GM13977 (cell line): Measurements from ENCODE around the gene SLC5A2.

Experiments used
- DNase-seq: peaks from one replicate; pipeline ENCODE4 v3.0.0; 2012; ENCODE audit warnings: low spot score
- in situ Hi-C: fragments of 300-500 bp; cut with MboI; formaldehyde crosslinking; loops from one replicate; pipeline ENCODE4 v1.12.0; 2022; ENCODE audit warnings: low sequenced_read_pairs, low pct_unique_long_range_greater_than_20kb, mixed read lengths, inconsistent platforms; ENCODE audit not compliant: unreplicated experiment
- TF ChIP-seq, protein P1 (sequence below): IDR thresholded peaks from 2 replicates; pipeline ENCODE4 v1.5.1; 2012; ENCODE audit warnings: mild to moderate bottlenecking, control low read depth; ENCODE audit not compliant: insufficient read depth; ENCODE audit errors: extremely low read depth, missing control alignments

Gene SLC5A2

DNA sequence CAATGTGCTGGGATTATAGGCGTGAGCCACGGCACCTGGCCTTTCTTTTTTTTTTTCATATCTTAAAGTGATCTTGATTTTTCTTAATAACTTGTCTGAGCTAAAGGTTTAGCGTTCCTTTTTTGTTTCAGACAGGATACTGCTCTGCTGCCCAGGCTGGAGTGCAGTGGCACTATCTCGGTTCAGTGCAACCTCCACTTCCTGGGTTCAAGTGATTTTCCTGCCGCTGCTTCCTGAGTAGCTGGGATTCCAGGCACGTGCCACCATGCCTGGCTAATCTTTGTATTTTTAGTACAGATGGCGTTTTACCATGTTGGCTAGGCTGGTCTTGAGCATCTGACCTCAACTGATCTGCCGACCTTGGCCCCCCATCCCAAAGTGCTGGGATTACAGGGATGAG lies 21.2 kb downstream of the SLC5A2 start:
- in situ Hi-C loops = loop anchor here (25.0 kb wide), 1 partner anchor 208 kb away; a partner anchor contains a TSS
- TF ChIP-seq, protein P1, sequence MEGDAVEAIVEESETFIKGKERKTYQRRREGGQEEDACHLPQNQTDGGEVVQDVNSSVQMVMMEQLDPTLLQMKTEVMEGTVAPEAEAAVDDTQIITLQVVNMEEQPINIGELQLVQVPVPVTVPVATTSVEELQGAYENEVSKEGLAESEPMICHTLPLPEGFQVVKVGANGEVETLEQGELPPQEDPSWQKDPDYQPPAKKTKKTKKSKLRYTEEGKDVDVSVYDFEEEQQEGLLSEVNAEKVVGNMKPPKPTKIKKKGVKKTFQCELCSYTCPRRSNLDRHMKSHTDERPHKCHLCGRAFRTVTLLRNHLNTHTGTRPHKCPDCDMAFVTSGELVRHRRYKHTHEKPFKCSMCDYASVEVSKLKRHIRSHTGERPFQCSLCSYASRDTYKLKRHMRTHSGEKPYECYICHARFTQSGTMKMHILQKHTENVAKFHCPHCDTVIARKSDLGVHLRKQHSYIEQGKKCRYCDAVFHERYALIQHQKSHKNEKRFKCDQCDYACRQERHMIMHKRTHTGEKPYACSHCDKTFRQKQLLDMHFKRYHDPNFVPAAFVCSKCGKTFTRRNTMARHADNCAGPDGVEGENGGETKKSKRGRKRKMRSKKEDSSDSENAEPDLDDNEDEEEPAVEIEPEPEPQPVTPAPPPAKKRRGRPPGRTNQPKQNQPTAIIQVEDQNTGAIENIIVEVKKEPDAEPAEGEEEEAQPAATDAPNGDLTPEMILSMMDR = no peak
- DNase-seq = no peak

DNA sequence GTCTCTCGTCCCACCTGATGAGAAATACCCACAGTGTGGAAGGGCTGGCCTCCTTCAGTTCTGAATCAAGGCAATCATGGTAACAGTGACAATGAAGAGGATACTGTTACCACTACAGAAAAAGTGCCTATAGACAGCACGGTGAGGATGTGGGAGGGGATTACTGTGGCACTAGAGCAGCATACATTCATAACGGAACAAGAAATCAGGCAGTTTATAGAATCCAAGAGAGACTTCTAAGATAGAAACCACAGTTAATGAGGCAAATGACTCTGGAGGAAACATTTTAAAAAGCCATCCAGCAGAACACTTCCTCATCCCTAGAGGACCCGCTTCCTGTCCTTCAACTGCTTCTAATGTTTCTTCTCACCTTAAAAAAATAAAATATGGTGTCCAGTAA lies 22.6 kb downstream of the SLC5A2 start:
- in situ Hi-C loops = loop anchor here (25.0 kb wide), 1 partner anchor 207 kb away; a partner anchor contains a TSS
- DNase-seq = no peak
- TF ChIP-seq, protein P1 = no peak

DNA sequence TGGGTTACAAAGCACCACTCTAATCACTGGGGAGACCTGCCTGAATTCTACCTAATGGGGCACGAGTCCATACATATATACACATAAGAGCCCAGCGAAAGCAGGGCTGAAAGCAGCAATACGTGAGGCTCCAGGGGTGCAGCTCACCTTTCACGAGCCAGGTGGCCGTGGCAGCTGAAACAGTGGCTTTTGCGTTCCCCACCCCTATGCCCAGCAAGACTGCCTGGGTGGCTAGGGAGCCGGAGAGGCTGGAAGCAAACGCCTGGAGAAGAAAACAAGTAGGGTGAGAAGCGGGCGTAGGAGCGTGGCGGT lies 24.6 kb downstream of the SLC5A2 start:
- no peak for DNase-seq
- in situ Hi-C loops = loop anchor here (25.0 kb wide), 1 partner anchor 205 kb away; a partner anchor contains a TSS

DNA sequence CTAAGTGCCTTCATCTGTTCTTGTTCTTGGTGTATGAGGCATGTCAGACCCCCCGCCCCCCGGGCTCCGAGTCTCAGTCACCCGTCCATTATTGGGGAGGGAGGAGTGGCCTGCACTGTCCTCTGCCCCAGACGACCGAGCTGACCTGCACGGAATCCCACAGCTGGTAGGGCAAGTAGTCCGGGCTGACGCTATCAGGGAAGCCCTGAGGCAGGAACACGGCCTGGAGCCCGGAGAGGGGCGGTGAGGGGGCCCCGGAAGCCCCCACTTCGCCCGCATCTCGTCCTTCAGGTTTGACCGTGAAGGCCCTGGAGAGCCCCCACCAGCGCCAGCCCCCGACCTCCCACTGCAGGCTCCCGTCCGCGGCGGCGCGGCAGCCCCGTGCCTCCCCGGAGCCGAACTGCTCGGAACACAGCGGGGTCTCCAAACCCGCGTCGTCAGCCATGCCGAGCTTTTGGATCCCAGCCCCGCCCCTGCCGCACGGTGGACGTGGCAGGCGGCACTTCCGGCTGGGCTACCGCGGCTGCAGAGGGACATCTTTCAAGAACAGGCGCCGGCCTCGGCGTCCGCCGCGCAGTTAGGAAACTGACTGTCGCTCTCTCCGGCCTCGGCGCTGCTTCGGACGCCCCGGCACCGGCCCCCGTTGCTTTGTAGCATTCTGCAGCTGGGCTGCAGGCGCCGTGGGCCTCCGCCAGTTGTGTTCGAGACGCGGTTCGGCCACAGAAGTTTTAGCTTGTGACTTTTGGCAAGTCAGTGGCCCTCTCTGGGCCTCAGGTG lies 25.2 kb downstream of the SLC5A2 start, which contains the start of gene RUSF1:
Gene RUSF1, minus strand, starts transcription at position 463 of the 777 bp plus-strand sequence. Its CDS starts 18 bp downstream, at position 445.
- TF ChIP-seq, protein P1 = no peak
- in situ Hi-C loops = loop anchor here (25.0 kb wide), 1 partner anchor 204 kb away; a partner anchor contains a TSS
- peak; percentile 89 for DNase-seq

More for the DNA sequence above, 24.6 kb downstream of the SLC5A2 start:
- TF ChIP-seq, protein P1 = no peak

DNA sequence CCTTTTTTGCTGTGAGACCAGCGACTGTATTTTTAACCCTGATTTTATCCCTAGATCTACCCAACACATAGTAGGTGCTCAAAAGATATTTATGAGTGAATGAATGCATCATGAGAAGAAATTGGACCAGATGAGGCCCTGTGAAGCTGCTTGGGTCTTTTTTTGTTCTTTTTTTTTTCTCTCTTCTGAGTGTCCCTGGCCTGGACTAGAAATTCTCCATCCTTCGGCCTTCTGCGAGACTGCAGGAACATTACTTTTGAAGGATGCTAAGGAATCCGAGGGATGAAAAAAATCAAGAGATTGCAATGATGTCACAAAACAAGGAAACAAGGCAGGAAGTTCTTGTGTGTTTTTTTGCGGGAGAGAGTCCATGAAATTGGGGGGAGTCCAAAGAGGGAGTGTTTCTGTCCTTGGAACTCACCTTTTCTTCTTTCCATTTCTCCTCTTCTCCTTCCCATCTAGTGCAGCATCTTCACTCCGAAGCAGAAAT lies 25.8 kb downstream of the SLC5A2 start:
- TF ChIP-seq, protein P1 = no peak
- in situ Hi-C loops = loop anchor here (25.0 kb wide), 1 partner anchor 204 kb away; a partner anchor contains a TSS
- DNase-seq = no peak

DNA sequence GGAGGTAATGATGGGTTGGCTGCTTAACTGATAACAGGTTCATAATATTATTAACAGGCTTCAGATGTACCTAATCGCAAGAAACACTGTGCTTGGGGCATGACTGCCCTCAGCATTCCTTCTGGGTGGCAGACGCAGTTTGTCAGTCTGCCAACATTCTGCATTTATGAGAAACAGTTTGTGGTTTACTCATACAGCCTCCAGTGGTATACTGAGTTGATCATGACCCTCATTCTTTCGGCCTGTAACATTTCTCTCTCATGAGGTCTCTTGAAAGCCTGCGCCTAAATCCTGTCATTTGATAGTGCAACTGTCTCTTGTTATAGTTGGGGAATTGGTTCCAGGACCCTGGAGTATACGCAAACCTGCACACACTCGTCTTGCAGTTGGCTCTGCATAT lies 30.2 kb downstream of the SLC5A2 start:
- DNase-seq = no peak

More for the DNA sequence above, 30.2 kb downstream of the SLC5A2 start:
- TF ChIP-seq, protein P1 = no peak
- in situ Hi-C loops = loop anchor here (25.0 kb wide), 1 partner anchor 199 kb away; a partner anchor contains a TSS
